GM12878 (cell line): ENCODE measurements around the gene CDKN2B. TPM values are rescaled to one million over a fixed set of nuclear protein-coding genes. Genes with fewer than 3 reads are reported as not detected.

Experiments used
- ATAC-seq: fragments of 200-7000 bp; cut with Tn5 transposase; 3 replicates; pipeline ENCODE4 v1.9.1; 2020; ENCODE audit warnings: mild to moderate bottlenecking, moderate library complexity
- BruUV-seq: library from RNA; stranded (reverse); fragments of 400-500 nt; replicated peaks from 2 replicates; lab custom pipeline; 2021; lab: Mats Ljungman, UMichigan
- CTCF ChIA-PET: fragments of 300-600 bp; sonication (Branson Sonifier 250); formaldehyde crosslinking; extraction: SDS; loops from one replicate; lab custom pipeline; 2021; ENCODE audit warnings: inconsistent platforms; lab: Yijun Ruan, JAX
- POLR2A ChIA-PET: fragments of 350-600 bp; formaldehyde crosslinking; extraction: SDS; loops from one replicate; lab custom pipeline; 2021; ENCODE audit warnings: inconsistent platforms; lab: Charles Lee
- RAD21 ChIA-PET: fragments of 300-600 bp; sonication (Branson Sonifier 250); formaldehyde crosslinking; loops from one replicate; lab custom pipeline; 2023; ENCODE audit warnings: antibody characterized with exemption; ENCODE audit not compliant: unreplicated experiment; lab: Charles Lee
- SMC1A ChIA-PET: fragments of 300-600 bp; sonication (Branson Sonifier 250); formaldehyde crosslinking; loops from one replicate; lab custom pipeline; 2023; ENCODE audit not compliant: unreplicated experiment, uncharacterized antibody; lab: Charles Lee
- DNase-seq: peaks from one replicate; pipeline ENCODE4 v3.0.0-alpha.2; 2011; ENCODE audit warnings: low read depth, low spot score
- FAIRE-seq: peaks from 3 replicates; lab custom pipeline; 2011; peaks lifted over from hg19 to GRCh38; lab: Jason Lieb, UNC
- H2AFZ ChIP-seq: 2 replicates; pipeline ENCODE4 v1.6.0; 2011; ENCODE audit warnings: low read depth, low read length, control low read depth; ENCODE audit not compliant: control insufficient read depth
- H3K27ac ChIP-seq: 2 replicates; pipeline ENCODE4 v1.5.1; 2011; ENCODE audit warnings: control low read depth; ENCODE audit not compliant: control insufficient read depth, insufficient read depth
- H3K27me3 ChIP-seq, 2 experiments: replicated peaks in 1 of 2; 2 replicates each; pipeline versions ENCODE4 v1.6.0 to v1.6.1; 2011; ENCODE audit warnings: low read length in 1 of 2; ENCODE audit not compliant: control insufficient read depth in 2 of 2, insufficient read depth in 2 of 2
- H3K36me3 ChIP-seq, 2 experiments: 2 replicates each; pipeline ENCODE4 v1.5.1; 2011; ENCODE audit warnings: low read length in 1 of 2; ENCODE audit not compliant: control insufficient read depth in 2 of 2, insufficient read depth in 2 of 2
- H3K4me1 ChIP-seq: 2 replicates; pipeline ENCODE4 v1.6.1; 2011; ENCODE audit warnings: mild to moderate bottlenecking, low read length, moderate library complexity, mixed read lengths; ENCODE audit not compliant: control insufficient read depth, insufficient read depth
- H3K4me2 ChIP-seq: 2 replicates; pipeline ENCODE4 v1.6.0; 2011; ENCODE audit warnings: control low read depth; ENCODE audit not compliant: control insufficient read depth, insufficient read depth
- H3K4me3 ChIP-seq: fragments of 200-600 bp; sonication (generic); 2 replicates; pipeline ENCODE4 v1.5.1; 2016
- H3K79me2 ChIP-seq: 2 replicates; pipeline ENCODE4 v1.6.0; 2011; ENCODE audit warnings: low read length; ENCODE audit not compliant: control insufficient read depth, insufficient read depth
- H3K9ac ChIP-seq: 2 replicates; pipeline ENCODE4 v1.8.0; 2011; ENCODE audit warnings: low read length, control low read depth, mixed read lengths; ENCODE audit not compliant: control insufficient read depth, insufficient read depth
- H3K9me3 ChIP-seq: replicated peaks from 3 replicates; pipeline ENCODE4 v1.5.1; 2011; ENCODE audit warnings: mild to moderate bottlenecking, low read length; ENCODE audit not compliant: control insufficient read depth, insufficient read depth
- H4K20me1 ChIP-seq: 2 replicates; pipeline ENCODE4 v1.6.0; 2011; ENCODE audit not compliant: control insufficient read depth, insufficient read depth
- FOS ChIP-seq: IDR thresholded peaks from 3 replicates; pipeline ENCODE4 v1.6.1; 2011; ENCODE audit warnings: borderline replicate concordance; ENCODE audit not compliant: insufficient read length; ENCODE audit errors: extremely low read depth
- NFYA ChIP-seq: IDR thresholded peaks from 2 replicates; pipeline ENCODE4 v1.6.1; 2011; ENCODE audit warnings: low read depth, mild to moderate bottlenecking, low read length, improper control_type of control experiment, borderline replicate concordance
- PAX5 ChIP-seq: IDR thresholded peaks from 2 replicates; pipeline ENCODE4 v1.6.1; 2011; ENCODE audit warnings: low read depth, low read length, borderline replicate concordance
- SP1 ChIP-seq: IDR thresholded peaks from one replicate; pipeline ENCODE4 v1.6.1; 2011; ENCODE audit warnings: low read depth, low read length
- WGBS: methylation state at CpG from one replicate; pipeline ENCODE4 v1.1.6; 2016; ENCODE audit warnings: low lambda C conversion rate; ENCODE audit not compliant: insufficient replicate concordance, insufficient coverage; ENCODE audit errors: missing lambda C conversion rate; 5-methylcytosine and 5-hydroxymethylcytosine counted together
- in situ Hi-C: fragments of 300-500 bp; cut with MboI; formaldehyde crosslinking; loops from 9 replicates; pipeline ENCODE4 v1.14.3; 2018; ENCODE audit warnings: mixed read lengths
- intact Hi-C: fragments of 100-400 bp; cut with micrococcal nuclease; formaldehyde crosslinking; loops from one replicate; pipeline ENCODE4 v1.14.2; 2022; ENCODE audit not compliant: unreplicated experiment
- polyA plus RNA-seq, 11 experiments: library from polyadenylated mRNA; depleted of rRNA in 4 of 11; unstranded in 6 of 11; stranded (reverse) in 5 of 11; fragments of >200 nt; fragmentation: Nextera tagmentation in 4 of 11; fragmentation: Illumina TruSeq in 1 of 11; extraction: Ambion mirVana in 4 of 11; extraction: Trizol in 1 of 11; gene quantifications; 1 replicate in 1 of 11; 2 replicates in 10 of 11; pipeline versions ENCODE4 v1.2.1 to v1.2.3, GENCODE V29; 2011 to 2016; ENCODE audit warnings: inconsistent platforms in 2 of 11, missing spikeins in 2 of 11, low read depth in 1 of 11
- small RNA-seq: library from RNA; depleted of rRNA; stranded (forward); fragments of <200 nt; gene quantifications from one replicate; pipeline ENCODE3, GENCODE V24; 2014
- total RNA-seq, 4 experiments: library from RNA; depleted of rRNA in 3 of 4; stranded (reverse); fragments of >200 nt in 3 of 4; fragmentation: Illumina TruSeq in 1 of 4; extraction: Trizol in 1 of 4; gene quantifications; 2 replicates each; pipeline versions ENCODE4 v1.2.1 to v1.2.3, GENCODE V29; 2013 to 2021

Gene CDKN2B
- total and polyA plus RNA-seq, 10 of the 15 experiments (the other 5 are each of a cell fraction or from before 2014, with no cell fraction given) = 0.03 to 0.47 (median 0.08) TPM; not detected in 1

- ChIA-PET CTCF (no interaction called here), SMC1A (no interaction called here), RAD21 (no interaction called here), POLR2A (no interaction called here)
- Histone ChIP-seq H3K27ac (no peak overlapping the region), H3K4me2 (no peak overlapping the region), H3K36me3 (no peaks in the 10 kb centered on the region), H3K9ac (no peak overlapping the region), H3K27me3 (no peaks in the 10 kb centered on the region; a peak in 1 of 4 replicates), H3K79me2 (no peaks in the 10 kb centered on the region), H3K4me3 (no peak overlapping the region), H3K9me3 (no peaks in the 10 kb centered on the region; the same call in 1 of the 3 replicates), H4K20me1 (no peaks in the 10 kb centered on the region), H2AFZ (no peak overlapping the region), H3K4me1 (no peaks in the 10 kb centered on the region)
- intact Hi-C loops (no loop called here), in situ Hi-C loops (no loop called here)
- BruUV-seq = no TSS peak
- FAIRE-seq (no peak), DNase-seq (no peak), ATAC-seq (no peak)
- WGBS = 69% methylated on average over 2 of the region's 2 CpGs
- TF ChIP-seq SP1 (no peak), FOS (no peak), NFYA (no peak), PAX5 (no peak)
Observed at GRCh38 chr9:21958833-21959232, 50.3 kb downstream of the CDKN2B start.

Small RNA genes within 50 kb of the gene (small RNA-seq; reads per million reads assigned to genes)
- gene RF02045 = not detected

Other genes starting within 250 kb of the CDKN2B start
- gene MTAP, start 206.7 kb downstream of the CDKN2B start, total RNA-seq (2014; rRNA removed) = 16.4 and 19.1 TPM in 2 replicates
- 22.8 and 24.1 TPM in 2 replicates for gene MTAP, start 206.7 kb downstream of the CDKN2B start, total RNA-seq (2014; rRNA removed; fragmentation: Illumina TruSeq; extraction: Trizol)
- gene MTAP, start 206.7 kb downstream of the CDKN2B start, total RNA-seq (2021) = 29.9 and 30.0 TPM in 2 replicates
- 20.8 and 21.4 TPM in 2 replicates for gene MTAP, start 206.7 kb downstream of the CDKN2B start, polyA plus RNA-seq (2011; rRNA removed)
- gene MTAP, start 206.7 kb downstream of the CDKN2B start, polyA plus RNA-seq (2014; fragmentation: Illumina TruSeq; extraction: Trizol) = 23.8 and 32.6 TPM in 2 replicates
- 10 to 100 TPM; 19.3 to 19.9 TPM for gene MTAP, start 206.7 kb downstream of the CDKN2B start, polyA plus RNA-seq (2014; fragmentation: Nextera tagmentation; extraction: Ambion mirVana)
- 11.2 and 17.1 TPM in 2 replicates for gene MTAP, start 206.7 kb downstream of the CDKN2B start, polyA plus RNA-seq (2014; rRNA removed)
- gene MTAP, start 206.7 kb downstream of the CDKN2B start, polyA plus RNA-seq (2016; fragmentation: Nextera tagmentation; extraction: Ambion mirVana) = 10 to 100 TPM; 26.2 to 29.9 TPM
- gene CDKN2A, start 14.9 kb downstream of the CDKN2B start, total RNA-seq (2014; rRNA removed) = 29.0 and 34.5 TPM in 2 replicates
- gene CDKN2A, start 14.9 kb downstream of the CDKN2B start, total RNA-seq (2014; rRNA removed; fragmentation: Illumina TruSeq; extraction: Trizol) = 5.6 and 6.1 TPM in 2 replicates
- 28.0 and 30.6 TPM in 2 replicates for gene CDKN2A, start 14.9 kb downstream of the CDKN2B start, total RNA-seq (2021)
- gene CDKN2A, start 14.9 kb downstream of the CDKN2B start, polyA plus RNA-seq (2011; rRNA removed) = 5.3 and 6.3 TPM in 2 replicates
- gene CDKN2A, start 14.9 kb downstream of the CDKN2B start, polyA plus RNA-seq (2014; fragmentation: Illumina TruSeq; extraction: Trizol) = 3.9 and 8.8 TPM in 2 replicates
- gene CDKN2A, start 14.9 kb downstream of the CDKN2B start, polyA plus RNA-seq (2014; fragmentation: Nextera tagmentation; extraction: Ambion mirVana) = 1 to 10 TPM in 1 of 2 experiments, under 1 TPM in 1; 0.84 to 2.3 TPM
- gene CDKN2A, start 14.9 kb downstream of the CDKN2B start, polyA plus RNA-seq (2014; rRNA removed) = 40.1 and 48.7 TPM in 2 replicates
- gene CDKN2A, start 14.9 kb downstream of the CDKN2B start, polyA plus RNA-seq (2016; fragmentation: Nextera tagmentation; extraction: Ambion mirVana) = 10 to 100 TPM; 32.1 to 41.2 TPM
- gene CDKN2B-AS1, start 14.5 kb downstream of the CDKN2B start, total RNA-seq (2014; rRNA removed) = 1.0 and 2.0 TPM in 2 replicates
- gene CDKN2B-AS1, start 14.5 kb downstream of the CDKN2B start, total RNA-seq (2014; rRNA removed; fragmentation: Illumina TruSeq; extraction: Trizol) = 1.5 and 1.7 TPM in 2 replicates
- 0.98 and 1.3 TPM in 2 replicates for gene CDKN2B-AS1, start 14.5 kb downstream of the CDKN2B start, total RNA-seq (2021)
- 1.5 and 1.9 TPM in 2 replicates for gene CDKN2B-AS1, start 14.5 kb downstream of the CDKN2B start, polyA plus RNA-seq (2011; rRNA removed)
- 0.38 and 0.69 TPM in 2 replicates for gene CDKN2B-AS1, start 14.5 kb downstream of the CDKN2B start, polyA plus RNA-seq (2014; fragmentation: Illumina TruSeq; extraction: Trizol)
- under 1 TPM in 1 of 2 experiments, not detected in 1; 0.22 TPM for gene CDKN2B-AS1, start 14.5 kb downstream of the CDKN2B start, polyA plus RNA-seq (2014; fragmentation: Nextera tagmentation; extraction: Ambion mirVana)
- 2.1 and 2.2 TPM in 2 replicates for gene CDKN2B-AS1, start 14.5 kb downstream of the CDKN2B start, polyA plus RNA-seq (2014; rRNA removed)
- under 1 TPM; 0.66 to 0.88 TPM for gene CDKN2B-AS1, start 14.5 kb downstream of the CDKN2B start, polyA plus RNA-seq (2016; fragmentation: Nextera tagmentation; extraction: Ambion mirVana)